Measurements from ENCODE around the gene SLC18B1. TPM values are rescaled to one million over a fixed set of nuclear protein-coding genes. Genes with fewer than 3 reads are reported as not detected.

SLC18B1 gene
- polyA plus RNA-seq, 2 of the 4 experiments (the other 2 are of a cell fraction), result 4.5 to 17.4 TPM

DNA sequence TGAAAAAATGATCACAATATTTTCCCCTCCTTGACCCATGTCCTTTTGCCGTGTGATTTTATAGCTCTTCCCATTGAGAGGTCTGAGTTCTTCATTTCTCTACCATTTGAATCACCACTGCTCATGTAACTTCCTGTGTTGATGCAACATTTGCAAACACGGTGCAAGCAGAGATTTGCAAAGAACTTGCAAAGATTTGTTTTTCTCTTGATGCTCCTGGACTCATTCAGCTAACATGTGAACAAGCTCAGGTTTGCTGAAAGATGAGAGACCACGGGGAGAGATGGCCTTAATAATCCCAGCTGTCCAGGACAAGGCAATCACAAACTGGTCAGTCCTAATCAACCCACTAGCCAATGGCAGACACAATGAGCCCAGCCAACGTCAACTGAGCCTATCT lies 49.3 kb downstream of the SLC18B1 start:
- 31% methylated on average over 4 of the region's 4 CpGs for WGBS (ENCODE audit: missing lambda C conversion rate)
- ChIA-PET POLR2A (no interaction called here), CTCF (interaction anchor here (0.8 to 1.2 kb wide), 2 partner anchors 15 to 27 kb away, joined by 3 read pairs; no protein-coding TSS in a partner anchor)
- Histone ChIP-seq H3K9me3 (no peaks in the 10 kb centered on the region), H3K4me1 (no peaks in the 10 kb centered on the region), H3K27ac (no peak overlapping the region), H3K4me2 (no peak overlapping the region), H3K4me3 (no peak overlapping the region)
- FAIRE-seq (no peak), ATAC-seq (no peak), DNase-seq (ENCODE audit: low read depth in 1 of 2, low spot score in 1 of 2) (no peak)
- TF ChIP-seq EHF (CRISPR knock-in tag; IDR thresholded peaks at IDR 0.05) (no peak), FOSL2 (IDR thresholded peaks at IDR 0.05) (no peak), FOSL2 (CRISPR knock-in tag; IDR thresholded peaks at IDR 0.05) (no peak), KDM5A (IDR thresholded peaks at IDR 0.05) (no peak), SMC3 (IDR thresholded peaks at IDR 0.05) (no peak), GATA3 (IDR thresholded peaks at IDR 0.05; ENCODE audit: borderline replicate concordance) (no peak), ZNF302 (CRISPR knock-in tag; IDR thresholded peaks at IDR 0.05) (no peak), MYC (IDR thresholded peaks at IDR 0.05; ENCODE audit: borderline replicate concordance, low read length) (no peak), ESRRA (IDR thresholded peaks at IDR 0.05; ENCODE audit: borderline replicate concordance, low read length) (no peak), ZC3H11A (IDR thresholded peaks at IDR 0.05) (no peak), RARB (CRISPR knock-in tag; IDR thresholded peaks at IDR 0.05) (no peak), EHMT2 (IDR thresholded peaks at IDR 0.05; ENCODE audit: low read depth) (no peak), MAFK (IDR thresholded peaks at IDR 0.05; ENCODE audit: partially characterized antibody) (no peak)
- TF ChIP-seq, protein P1, sequence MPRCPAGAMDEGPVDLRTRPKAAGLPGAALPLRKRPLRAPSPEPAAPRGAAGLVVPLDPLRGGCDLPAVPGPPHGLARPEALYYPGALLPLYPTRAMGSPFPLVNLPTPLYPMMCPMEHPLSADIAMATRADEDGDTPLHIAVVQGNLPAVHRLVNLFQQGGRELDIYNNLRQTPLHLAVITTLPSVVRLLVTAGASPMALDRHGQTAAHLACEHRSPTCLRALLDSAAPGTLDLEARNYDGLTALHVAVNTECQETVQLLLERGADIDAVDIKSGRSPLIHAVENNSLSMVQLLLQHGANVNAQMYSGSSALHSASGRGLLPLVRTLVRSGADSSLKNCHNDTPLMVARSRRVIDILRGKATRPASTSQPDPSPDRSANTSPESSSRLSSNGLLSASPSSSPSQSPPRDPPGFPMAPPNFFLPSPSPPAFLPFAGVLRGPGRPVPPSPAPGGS (IDR thresholded peaks at IDR 0.05), result no peak
- TF ChIP-seq, protein P2, sequence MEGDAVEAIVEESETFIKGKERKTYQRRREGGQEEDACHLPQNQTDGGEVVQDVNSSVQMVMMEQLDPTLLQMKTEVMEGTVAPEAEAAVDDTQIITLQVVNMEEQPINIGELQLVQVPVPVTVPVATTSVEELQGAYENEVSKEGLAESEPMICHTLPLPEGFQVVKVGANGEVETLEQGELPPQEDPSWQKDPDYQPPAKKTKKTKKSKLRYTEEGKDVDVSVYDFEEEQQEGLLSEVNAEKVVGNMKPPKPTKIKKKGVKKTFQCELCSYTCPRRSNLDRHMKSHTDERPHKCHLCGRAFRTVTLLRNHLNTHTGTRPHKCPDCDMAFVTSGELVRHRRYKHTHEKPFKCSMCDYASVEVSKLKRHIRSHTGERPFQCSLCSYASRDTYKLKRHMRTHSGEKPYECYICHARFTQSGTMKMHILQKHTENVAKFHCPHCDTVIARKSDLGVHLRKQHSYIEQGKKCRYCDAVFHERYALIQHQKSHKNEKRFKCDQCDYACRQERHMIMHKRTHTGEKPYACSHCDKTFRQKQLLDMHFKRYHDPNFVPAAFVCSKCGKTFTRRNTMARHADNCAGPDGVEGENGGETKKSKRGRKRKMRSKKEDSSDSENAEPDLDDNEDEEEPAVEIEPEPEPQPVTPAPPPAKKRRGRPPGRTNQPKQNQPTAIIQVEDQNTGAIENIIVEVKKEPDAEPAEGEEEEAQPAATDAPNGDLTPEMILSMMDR (IDR thresholded peaks at IDR 0.05), result no peak
- TF ChIP-seq, protein P3, sequence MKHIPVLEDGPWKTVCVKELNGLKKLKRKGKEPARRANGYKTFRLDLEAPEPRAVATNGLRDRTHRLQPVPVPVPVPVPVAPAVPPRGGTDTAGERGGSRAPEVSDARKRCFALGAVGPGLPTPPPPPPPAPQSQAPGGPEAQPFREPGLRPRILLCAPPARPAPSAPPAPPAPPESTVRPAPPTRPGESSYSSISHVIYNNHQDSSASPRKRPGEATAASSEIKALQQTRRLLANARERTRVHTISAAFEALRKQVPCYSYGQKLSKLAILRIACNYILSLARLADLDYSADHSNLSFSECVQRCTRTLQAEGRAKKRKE (CRISPR knock-in tag; IDR thresholded peaks at IDR 0.05; ENCODE audit: low read depth), result no peak

GRCh38 chr6:132748446-132748845 lies 50.0 kb downstream of the SLC18B1 start:
- DNase-seq (ENCODE audit: low read depth in 1 of 2, low spot score in 1 of 2), result no peak
- CTCF ChIA-PET, result interaction anchor here (1.2 kb wide), 1 partner anchor 14 kb away, joined by 3 read pairs; no protein-coding TSS in a partner anchor
- TF ChIP-seq HOXB13 (CRISPR knock-in tag; IDR thresholded peaks at IDR 0.05; ENCODE audit: low read depth) (no peak), USF2 (IDR thresholded peaks at IDR 0.05) (no peak), HEYL (CRISPR knock-in tag; IDR thresholded peaks at IDR 0.05) (no peak)
- no peak for ATAC-seq
- no peak for FAIRE-seq
- POLR2A ChIA-PET, result no interaction called here
- WGBS (ENCODE audit: missing lambda C conversion rate), result 91% methylated on average over 1 of the region's 1 CpG
- no peak overlapping the region for H3K27ac ChIP-seq
- H3K4me3 ChIP-seq, result no peak overlapping the region
- H3K4me1 ChIP-seq, result no peaks in the 10 kb centered on the region
- H3K9me3 ChIP-seq, result no peaks in the 10 kb centered on the region
- H3K4me2 ChIP-seq, result no peak overlapping the region

DNA sequence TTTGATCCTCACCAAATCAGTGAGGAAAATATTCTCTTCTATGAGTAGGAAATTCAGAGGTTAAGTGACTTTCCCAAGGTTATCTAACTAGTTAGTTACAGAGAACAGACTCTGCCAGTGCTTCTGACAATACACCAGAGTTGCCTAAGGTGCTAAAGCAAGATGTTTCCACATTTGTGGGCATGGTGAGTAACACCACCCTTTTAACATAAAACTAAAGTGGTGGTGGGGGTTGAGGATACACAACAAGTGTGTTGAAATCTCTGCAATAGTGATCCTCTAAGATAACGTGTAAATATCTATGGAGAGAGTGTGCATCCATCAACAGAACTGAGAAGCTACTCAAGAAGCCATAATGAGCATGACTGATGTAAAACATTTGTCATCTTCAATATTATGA lies 52.4 kb downstream of the SLC18B1 start:
- no peak for ATAC-seq
- Histone ChIP-seq H3K4me1 (no peaks in the 10 kb centered on the region), H3K4me3 (no peak overlapping the region), H3K9me3 (no peaks in the 10 kb centered on the region), H3K4me2 (no peak overlapping the region), H3K27ac (no peak overlapping the region)
- ChIA-PET POLR2A (no interaction called here), CTCF (no interaction called here)
- 25% methylated on average over 1 of the region's 1 CpG for WGBS (ENCODE audit: missing lambda C conversion rate)
- TF ChIP-seq FOSL2 (IDR thresholded peaks at IDR 0.05), result no peak
- TF ChIP-seq FOSL2 (CRISPR knock-in tag; IDR thresholded peaks at IDR 0.05), result no peak
- TF ChIP-seq CBX2 (IDR thresholded peaks at IDR 0.05; ENCODE audit: borderline replicate concordance, low read depth), result no peak
- TF ChIP-seq HOXB5 (CRISPR knock-in tag; IDR thresholded peaks at IDR 0.05), result no peak
- no peak for TF ChIP-seq HDAC2 (IDR thresholded peaks at IDR 0.05)
- no peak for TF ChIP-seq EP300 (IDR thresholded peaks at IDR 0.05)
- TF ChIP-seq FOSB (CRISPR knock-in tag; IDR thresholded peaks at IDR 0.05), result no peak
- TF ChIP-seq, protein P4, sequence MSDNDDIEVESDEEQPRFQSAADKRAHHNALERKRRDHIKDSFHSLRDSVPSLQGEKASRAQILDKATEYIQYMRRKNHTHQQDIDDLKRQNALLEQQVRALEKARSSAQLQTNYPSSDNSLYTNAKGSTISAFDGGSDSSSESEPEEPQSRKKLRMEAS (IDR thresholded peaks at IDR 0.05), result no peak
- TF ChIP-seq RARB (CRISPR knock-in tag; IDR thresholded peaks at IDR 0.05), result no peak
- TF ChIP-seq MAFK (IDR thresholded peaks at IDR 0.05; ENCODE audit: partially characterized antibody), result no peak
- FAIRE-seq, result no peak
- DNase-seq (ENCODE audit: low read depth in 1 of 2, low spot score in 1 of 2), result no peak

All from A549 (cell line).